Osteoblast (primary cell): Measurements from ENCODE around the gene ERP44. TPM values are rescaled to one million over a fixed set of nuclear protein-coding genes. Genes with fewer than 3 reads are reported as not detected.
A peak's percentile ranks its signal among the peaks of the same experiment; 100 is the strongest.

Experiments used
- DNase-seq: peaks from one replicate; pipeline ENCODE4 v3.0.0; 2011; ENCODE audit warnings: low spot score, mixed read lengths; ENCODE audit not compliant: insufficient read length; ENCODE audit errors: missing footprints
- H2AFZ ChIP-seq: 2 replicates; pipeline ENCODE4 v1.6.0; 2011; ENCODE audit warnings: mild to moderate bottlenecking, low read length
- H3K27ac ChIP-seq: 2 replicates; pipeline ENCODE4 v1.5.1; 2011; ENCODE audit warnings: mild to moderate bottlenecking, low read depth, low read length, moderate library complexity
- H3K27me3 ChIP-seq: 2 replicates; pipeline ENCODE4 v1.6.0; 2012; ENCODE audit warnings: mild to moderate bottlenecking, control low read depth, inconsistent platforms, low read length, moderate library complexity; ENCODE audit not compliant: insufficient read depth
- H3K36me3 ChIP-seq: 2 replicates; pipeline ENCODE4 v1.5.1; 2011; ENCODE audit warnings: mild to moderate bottlenecking, low read length, control low read depth, moderate library complexity; ENCODE audit not compliant: insufficient read depth
- H3K4me1 ChIP-seq: 2 replicates; pipeline ENCODE4 v1.5.1; 2011; ENCODE audit warnings: mild to moderate bottlenecking, low read length, control low read depth, moderate library complexity; ENCODE audit not compliant: insufficient read depth
- H3K4me2 ChIP-seq: 2 replicates; pipeline ENCODE4 v1.6.0; 2011; ENCODE audit warnings: mild to moderate bottlenecking, low read length; ENCODE audit not compliant: insufficient read depth
- H3K4me3 ChIP-seq: fragments of 200-600 bp; sonication (generic); 3 replicates; pipeline ENCODE4 v1.5.1; 2012; ENCODE audit warnings: mild to moderate bottlenecking, low read length, inconsistent platforms; ENCODE audit not compliant: insufficient read depth
- H3K79me2 ChIP-seq: 2 replicates; pipeline ENCODE4 v1.6.0; 2012; ENCODE audit warnings: mild to moderate bottlenecking, low read length, control low read depth, inconsistent platforms; ENCODE audit not compliant: insufficient read depth
- H3K9me3 ChIP-seq: 2 replicates; pipeline ENCODE4 v1.5.1; 2011; ENCODE audit warnings: low read depth, low read length, control low read depth
- H4K20me1 ChIP-seq: 2 replicates; pipeline ENCODE4 v1.6.0; 2012; ENCODE audit warnings: mild to moderate bottlenecking, low read length, control low read depth; ENCODE audit not compliant: insufficient read depth
- CTCF ChIP-seq: IDR thresholded peaks from 2 replicates; pipeline ENCODE4 v1.5.1; 2011; ENCODE audit warnings: mild to moderate bottlenecking, low read depth, low read length, moderate library complexity; ENCODE audit errors: extremely low read depth
- total RNA-seq: library from RNA; depleted of rRNA; stranded (reverse); fragments of >200 nt; gene quantifications from 2 replicates; pipeline ENCODE4 v1.2.3, GENCODE V29; 2012

The ERP44 gene
- total RNA-seq, 1 donor: 13.8 TPM

DNA sequence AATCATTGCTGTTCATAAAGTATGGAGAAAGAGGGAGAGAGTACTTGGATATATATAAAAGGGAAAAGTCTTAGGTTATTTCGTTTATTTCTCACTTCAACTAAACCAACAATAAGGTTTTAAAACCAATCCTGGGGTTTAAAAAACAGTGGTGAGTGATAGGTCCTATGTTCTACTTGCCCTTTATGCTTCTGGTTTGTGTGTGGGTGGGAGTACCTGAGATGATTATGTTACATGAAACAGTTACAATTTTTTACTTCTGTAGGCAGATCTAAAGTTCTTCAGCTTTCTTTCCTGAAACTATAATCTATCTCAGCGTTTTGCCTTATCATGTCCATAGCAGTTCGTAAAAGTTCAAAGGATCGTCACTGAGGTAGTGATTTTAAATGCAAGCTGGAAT, 143.2 kb downstream of the ERP44 start:
- H3K36me3 ChIP-seq: peaks cover 5% of the 10 kb centered on the region
- no peak overlapping the region for H3K4me2 ChIP-seq
- H2AFZ ChIP-seq: no peak overlapping the region
- H3K9me3 ChIP-seq: no peaks in the 10 kb centered on the region
- peaks cover 3% of the 10 kb centered on the region for H3K4me1 ChIP-seq
- no peak for DNase-seq
- no peak overlapping the region for H3K27ac ChIP-seq
- H4K20me1 ChIP-seq: no peaks in the 10 kb centered on the region
- H3K27me3 ChIP-seq: no peaks in the 10 kb centered on the region
- no peak overlapping the region for H3K4me3 ChIP-seq
- TF ChIP-seq CTCF: no peak
- no peaks in the 10 kb centered on the region for H3K79me2 ChIP-seq

DNA sequence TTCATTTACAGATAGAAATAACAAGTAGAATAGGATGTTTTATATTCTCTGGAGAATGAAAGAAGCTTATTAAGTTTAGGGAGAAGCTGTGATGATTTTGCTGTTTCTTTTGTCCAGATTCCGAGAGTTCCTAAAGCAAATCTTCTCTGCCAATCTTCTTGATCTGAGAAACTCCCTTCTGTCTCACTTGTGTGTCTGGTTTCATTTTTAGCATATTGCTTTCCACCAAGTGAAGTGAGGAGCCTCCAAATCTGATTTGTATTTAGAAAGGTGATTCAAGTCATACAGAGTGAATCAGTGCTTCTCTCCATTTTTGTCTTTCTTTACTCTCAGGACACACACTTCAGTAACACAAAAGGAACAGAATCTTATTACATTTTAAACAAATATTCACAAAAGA, 144.0 kb downstream of the ERP44 start:
- Histone ChIP-seq H3K4me3 (no peak overlapping the region), H3K9me3 (no peaks in the 10 kb centered on the region), H3K36me3 (peaks cover 5% of the 10 kb centered on the region), H2AFZ (no peak overlapping the region), H3K4me2 (peak overlapping the region; percentile 36), H3K27me3 (no peaks in the 10 kb centered on the region), H3K4me1 (peaks cover 3% of the 10 kb centered on the region), H4K20me1 (no peaks in the 10 kb centered on the region), H3K79me2 (no peaks in the 10 kb centered on the region), H3K27ac (no peak overlapping the region)
- no peak for TF ChIP-seq CTCF
- no peak for DNase-seq

GRCh38 chr9:99953861-99954507, 144.8 kb downstream of the ERP44 start:
- no peak overlapping the region for H3K27ac ChIP-seq
- no peaks in the 10 kb centered on the region for H3K9me3 ChIP-seq
- no peaks in the 10 kb centered on the region for H3K79me2 ChIP-seq
- H2AFZ ChIP-seq: no peak overlapping the region
- no peaks in the 10 kb centered on the region for H3K27me3 ChIP-seq
- H3K4me1 ChIP-seq: peaks cover 3% of the 10 kb centered on the region
- peaks cover 5% of the 10 kb centered on the region for H3K36me3 ChIP-seq
- H4K20me1 ChIP-seq: no peaks in the 10 kb centered on the region
- no peak overlapping the region for H3K4me3 ChIP-seq
- no peak overlapping the region for H3K4me2 ChIP-seq
- no peak for DNase-seq
- no peak for TF ChIP-seq CTCF

DNA sequence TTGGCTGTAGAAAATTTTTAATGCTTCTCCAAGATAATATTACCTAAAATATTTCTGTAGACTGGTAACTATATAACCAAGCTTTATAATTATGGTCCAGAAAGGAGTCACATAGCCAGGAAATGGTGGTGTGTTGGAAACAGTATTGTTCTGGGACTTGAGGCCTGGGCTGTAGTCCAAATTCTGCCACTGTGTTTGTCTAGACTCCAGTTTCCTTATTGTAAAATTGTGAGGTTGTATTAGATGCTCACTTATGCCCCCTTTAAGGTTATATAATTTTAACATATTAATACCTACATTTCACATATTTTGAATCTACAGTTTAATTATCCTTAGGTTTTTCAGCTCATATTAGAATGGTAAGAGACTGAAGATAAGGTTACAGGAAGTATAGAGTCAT, 149.9 kb downstream of the ERP44 start:
- H3K4me3 ChIP-seq: no peak overlapping the region
- no peak for TF ChIP-seq CTCF
- H3K4me1 ChIP-seq: no peaks in the 10 kb centered on the region
- H3K27ac ChIP-seq: no peak overlapping the region
- no peaks in the 10 kb centered on the region for H4K20me1 ChIP-seq
- no peaks in the 10 kb centered on the region for H3K27me3 ChIP-seq
- H3K4me2 ChIP-seq: no peak overlapping the region
- H2AFZ ChIP-seq: no peak overlapping the region
- no peak for DNase-seq
- H3K9me3 ChIP-seq: no peaks in the 10 kb centered on the region
- H3K36me3 ChIP-seq: no peaks in the 10 kb centered on the region
- peaks cover 4% of the 10 kb centered on the region for H3K79me2 ChIP-seq
